HFF-Myc (cell line): ENCODE data around the gene SQSTM1.
"Not testable (repeated sequence)": the region's sequence is repeated elsewhere in the genome, so short reads cannot be mapped to it uniquely, and the experiment has no call there.

ENCODE experiments used
- DNase-seq: peaks from one replicate; pipeline ENCODE4 v3.0.0-alpha.2; 2011; ENCODE audit warnings: low read depth; ENCODE audit errors: extremely low read depth
- H3K4me3 ChIP-seq: replicated peaks from 2 replicates; pipeline ENCODE4 v1.5.1; 2011; ENCODE audit warnings: low read depth, mild to moderate bottlenecking, control low read depth, low read length
- CTCF ChIP-seq: IDR thresholded peaks from 2 replicates; pipeline ENCODE4 v1.5.1; 2012; ENCODE audit warnings: mild to moderate bottlenecking, low read depth, low read length, control low read depth; ENCODE audit errors: missing control alignments

Gene SQSTM1

GRCh38 chr5:179869641-179870402 is 49.1 kb downstream of the SQSTM1 start:
- no peak overlapping the region for H3K4me3 ChIP-seq
- DNase-seq = no peak
- no peak for TF ChIP-seq CTCF

- DNase-seq = peak; percentile 15
- H3K4me3 ChIP-seq = no peak overlapping the region
- peak; percentile 65 for TF ChIP-seq CTCF
These were observed 49.7 kb downstream of the SQSTM1 start for GRCh38 chr5:179870403-179870903.

GRCh38 chr5:179870952-179871351 is 50.2 kb downstream of the SQSTM1 start:
- no peak for DNase-seq
- TF ChIP-seq CTCF = no peak
- no peak overlapping the region for H3K4me3 ChIP-seq

GRCh38 chr5:179871533-179871932 is 50.8 kb downstream of the SQSTM1 start:
- not testable (repeated sequence) for H3K4me3 ChIP-seq, DNase-seq

- no peak for TF ChIP-seq CTCF
- no peak for DNase-seq
- H3K4me3 ChIP-seq = no peak overlapping the region
These were observed 51.5 kb downstream of the SQSTM1 start for GRCh38 chr5:179872055-179872827.

GRCh38 chr5:179872828-179873575 is 52.3 kb downstream of the SQSTM1 start:
- DNase-seq = no peak
- no peak for TF ChIP-seq CTCF
- H3K4me3 ChIP-seq = no peak overlapping the region

- TF ChIP-seq CTCF = no peak
- H3K4me3 ChIP-seq = no peak overlapping the region
- DNase-seq = no peak
These were observed 52.9 kb downstream of the SQSTM1 start for GRCh38 chr5:179873588-179874110.
